GM18861 (cell line): ENCODE results near the gene USPL1.

Experiments
- ATAC-seq: cut with Tn5 transposase; IDR thresholded peaks from one replicate; pipeline ENCODE4 v1.9.1; 2021; ENCODE audit not compliant: unreplicated experiment

Gene USPL1

GRCh38 chr13:30654430-30654829, 36.7 kb downstream of the USPL1 start:
- peak; percentile 47 for ATAC-seq

DNA sequence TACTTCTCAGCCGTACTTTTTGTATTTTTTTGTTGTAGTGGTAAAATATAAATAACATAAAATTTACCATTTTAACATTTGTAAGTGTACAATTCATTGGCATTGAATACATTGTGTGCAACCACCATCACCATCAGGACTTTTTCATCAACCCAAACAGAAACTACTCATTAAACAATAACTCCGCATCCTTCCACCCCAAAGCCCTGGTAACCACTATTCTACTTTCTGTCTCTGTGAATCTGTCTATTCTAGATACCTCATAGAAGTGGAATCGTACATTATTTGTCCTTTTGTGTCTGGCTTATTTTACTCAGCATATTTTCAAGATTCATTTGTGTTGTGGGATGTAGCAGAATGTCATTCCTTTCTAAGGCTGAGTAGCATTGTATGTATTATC, 38.5 kb downstream of the USPL1 start:
- no peak for ATAC-seq

GRCh38 chr13:30659980-30660379, 42.3 kb downstream of the USPL1 start:
- ATAC-seq: no peak

DNA sequence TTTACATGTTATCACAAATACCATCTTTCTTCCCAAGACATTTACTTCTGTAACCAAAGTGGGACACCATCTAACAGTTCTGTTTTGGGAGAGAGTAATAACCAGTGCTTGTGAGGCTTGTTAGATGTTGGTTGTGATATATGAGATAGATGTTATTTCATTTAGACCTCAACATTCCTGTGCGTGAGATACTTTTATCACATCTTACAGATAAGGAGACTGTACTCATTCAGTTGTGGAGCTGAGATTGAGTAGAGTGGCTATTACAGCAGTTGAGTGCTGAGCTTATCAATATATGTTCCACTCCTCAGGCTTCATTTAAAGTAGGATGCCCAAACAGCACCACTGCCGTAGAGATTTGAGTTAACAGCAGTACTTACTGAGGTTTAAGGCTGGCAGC, 43.1 kb downstream of the USPL1 start:
- no peak for ATAC-seq

GRCh38 chr13:30664689-30665275, 47.1 kb downstream of the USPL1 start:
- ATAC-seq: no peak

DNA sequence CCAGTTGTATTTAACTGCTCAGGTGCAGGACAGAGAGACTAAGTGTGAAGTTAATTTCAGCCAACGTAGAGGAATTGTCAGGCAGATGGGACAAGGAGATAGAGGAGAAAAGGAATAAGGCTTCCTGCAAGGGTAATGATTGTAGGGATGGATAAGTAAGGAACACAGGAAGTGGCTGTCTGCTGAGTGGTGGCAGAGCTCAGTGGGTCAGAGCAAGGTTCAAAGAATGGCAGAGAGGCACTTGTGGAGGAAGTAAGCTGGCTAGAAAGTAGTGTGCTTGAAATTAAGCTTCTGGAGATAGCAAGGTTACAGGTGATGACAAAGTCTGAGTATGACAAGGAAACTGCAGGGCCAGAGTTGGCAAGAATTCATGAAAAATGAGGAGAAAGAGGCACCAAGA, 47.9 kb downstream of the USPL1 start:
- no peak for ATAC-seq

- no peak for ATAC-seq
Measured at GRCh38 chr13:30666113-30666512, 48.4 kb downstream of the USPL1 start.

GRCh38 chr13:30667014-30667413, 49.3 kb downstream of the USPL1 start:
- no peak for ATAC-seq

DNA sequence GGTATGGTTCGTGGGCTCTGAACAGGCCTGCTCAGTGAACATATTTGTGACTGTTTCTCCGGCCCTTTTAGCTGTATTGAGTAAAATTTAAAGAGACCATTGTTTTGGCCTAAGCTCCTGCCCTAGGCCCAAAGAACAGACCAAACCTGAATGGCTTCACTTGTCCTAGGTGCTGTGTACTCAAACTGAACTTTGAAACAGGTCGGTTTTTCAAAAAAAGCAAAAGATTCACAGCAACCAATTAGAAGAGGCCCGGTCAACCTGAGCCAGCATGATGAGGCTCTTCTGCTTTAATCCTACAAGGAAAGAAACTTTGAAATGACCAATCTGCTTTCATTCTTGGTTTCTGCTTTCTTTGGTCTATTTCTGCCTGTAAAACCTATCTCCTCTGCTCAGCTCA, 50.6 kb downstream of the USPL1 start:
- no peak for ATAC-seq

DNA sequence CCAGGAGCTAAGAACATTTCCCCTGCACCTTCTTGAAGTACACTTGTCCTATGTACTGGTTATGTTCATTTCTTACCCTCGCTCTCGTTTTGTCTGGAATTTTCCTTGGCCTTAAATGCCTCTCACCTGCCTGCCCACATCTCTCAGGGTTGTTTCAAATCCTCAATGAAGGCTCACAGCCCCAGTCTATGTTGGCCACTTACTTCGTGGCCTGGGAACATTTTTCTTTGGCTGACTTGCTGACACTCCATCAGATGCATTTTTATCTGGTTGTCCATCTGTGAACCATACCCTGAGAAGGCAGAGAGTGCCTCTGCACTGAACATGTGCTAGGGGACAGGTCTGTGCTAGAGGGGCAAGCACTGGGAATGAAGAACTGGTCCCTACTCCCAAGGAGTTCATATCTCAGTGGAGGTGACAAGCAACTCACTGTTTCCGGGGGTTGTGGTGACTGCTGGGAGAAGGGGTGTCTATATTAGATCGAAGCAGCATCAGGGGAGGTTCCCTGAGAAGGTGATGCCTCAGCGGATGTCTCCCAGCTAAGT, 53.6 kb downstream of the USPL1 start:
- ATAC-seq: no peak

- ATAC-seq: peak; percentile 85
Measured at GRCh38 chr13:30673669-30674521, 56.2 kb downstream of the USPL1 start.

DNA sequence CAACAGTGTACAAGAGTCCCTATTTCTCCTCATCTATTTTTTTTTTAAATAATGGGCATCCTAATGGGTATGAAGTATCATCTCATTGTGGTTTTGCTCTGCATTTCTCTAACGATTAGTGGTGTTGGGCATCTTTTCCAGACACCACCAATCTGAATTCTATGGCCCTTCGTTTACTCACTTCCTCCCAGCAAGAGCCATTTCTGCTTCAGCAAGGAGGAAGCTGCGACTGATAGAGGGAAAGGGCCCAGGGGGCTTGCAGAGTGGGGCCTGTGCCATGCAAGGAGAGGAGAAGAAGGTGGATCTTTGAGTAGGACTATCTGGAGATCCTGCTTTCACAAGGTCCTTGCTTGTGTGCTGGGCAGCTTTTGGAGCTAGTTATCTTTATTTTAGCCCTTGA, 58.0 kb downstream of the USPL1 start:
- ATAC-seq: no peak

DNA sequence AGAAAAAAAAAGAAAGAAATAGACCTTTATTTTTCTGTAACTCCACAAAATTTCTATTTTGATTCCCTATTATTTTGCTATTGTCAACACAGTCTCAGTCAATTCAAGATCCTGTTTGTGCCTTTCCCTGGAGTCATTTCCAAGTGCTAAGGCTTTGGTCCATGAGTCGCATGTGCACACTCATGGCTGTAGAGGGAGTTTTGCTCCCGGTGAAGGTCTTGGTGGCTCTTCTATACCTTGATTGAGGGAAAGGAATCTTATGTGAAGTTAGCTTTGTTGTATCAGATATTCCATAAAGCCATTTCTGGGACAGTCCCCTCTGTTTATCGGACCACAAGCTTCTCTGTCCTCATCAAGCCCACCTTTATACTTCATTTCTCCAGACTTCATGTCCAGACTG, 59.0 kb downstream of the USPL1 start:
- no peak for ATAC-seq

GRCh38 chr13:30679483-30680330, 62.0 kb downstream of the USPL1 start:
- peak; percentile 68 for ATAC-seq

- ATAC-seq: no peak
Measured at GRCh38 chr13:30681843-30682242, 64.1 kb downstream of the USPL1 start.

GRCh38 chr13:30685320-30685859, 67.7 kb downstream of the USPL1 start:
- no peak for ATAC-seq

DNA sequence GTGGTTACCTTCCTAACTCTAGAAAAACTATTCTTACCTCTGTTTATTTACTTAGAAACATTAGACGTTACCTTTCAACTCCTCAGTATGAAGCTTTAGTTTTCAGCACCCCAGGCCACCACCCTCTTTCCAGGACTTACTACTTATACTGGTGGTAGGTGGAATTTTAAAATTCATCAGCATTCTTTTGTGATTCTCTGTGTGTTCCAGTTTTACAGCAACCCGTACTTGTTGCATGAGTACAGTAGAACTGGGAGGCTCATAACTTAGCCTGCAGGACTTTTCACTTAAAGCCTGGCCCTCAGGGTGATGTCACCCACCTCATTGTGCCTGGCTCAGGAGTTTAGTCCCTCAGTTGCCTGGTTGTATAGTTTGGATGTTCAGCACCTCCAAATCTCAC, 68.3 kb downstream of the USPL1 start:
- no peak for ATAC-seq

- no peak for ATAC-seq
Measured at GRCh38 chr13:30687601-30688000, 69.9 kb downstream of the USPL1 start.

GRCh38 chr13:30689752-30690151, 72.0 kb downstream of the USPL1 start:
- no peak for ATAC-seq

DNA sequence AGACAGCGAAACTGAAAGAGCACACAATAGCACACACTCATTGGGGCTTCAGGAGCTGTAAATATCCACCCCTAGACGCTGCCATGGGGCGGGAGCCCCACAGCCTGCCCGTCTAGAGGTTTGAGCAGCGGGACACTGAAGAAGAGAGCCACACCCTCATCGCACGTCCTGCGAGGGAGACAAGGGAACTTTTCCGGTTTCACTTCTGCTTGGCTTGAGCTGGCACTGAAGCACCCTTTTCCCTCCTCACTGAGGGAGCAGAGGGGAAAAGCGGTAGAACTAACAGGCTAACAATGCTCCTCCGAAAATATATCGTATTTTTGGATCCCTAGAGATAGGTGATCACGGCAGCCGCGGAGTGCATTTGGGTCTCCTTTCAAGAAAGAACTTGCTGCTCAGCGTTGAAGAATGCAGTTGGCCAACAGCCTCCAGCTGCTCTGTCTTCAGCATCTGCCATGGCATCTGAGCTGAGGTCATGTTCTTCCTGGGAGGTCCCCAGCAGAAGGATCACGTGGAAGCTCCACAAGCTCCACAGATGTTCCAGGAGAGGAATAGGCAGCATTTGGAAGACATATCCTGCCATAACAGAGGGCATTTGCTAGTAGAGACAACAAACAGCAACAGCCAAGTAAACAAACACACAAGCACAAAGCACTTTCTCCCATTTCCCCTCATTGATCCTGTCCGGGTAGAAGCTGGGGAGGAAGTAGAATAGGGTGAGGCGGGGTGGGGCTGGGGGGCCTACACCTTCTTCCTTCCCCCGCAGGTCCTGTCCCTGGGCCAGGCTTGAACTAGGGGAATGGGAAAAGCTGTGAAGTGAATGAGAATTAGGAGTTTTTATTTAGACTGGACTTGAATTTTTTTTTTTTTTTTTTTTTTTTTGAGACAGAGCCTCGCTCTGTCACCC, 72.8 kb downstream of the USPL1 start:
- peak; percentile 66 for ATAC-seq
